Measurements from ENCODE around the gene PAQR8. TPM values are rescaled to one million over a fixed set of nuclear protein-coding genes. Genes with fewer than 3 reads are reported as not detected.
A peak's percentile ranks its signal among the peaks of the same experiment; 100 is the strongest.

Gene PAQR8, protein sequence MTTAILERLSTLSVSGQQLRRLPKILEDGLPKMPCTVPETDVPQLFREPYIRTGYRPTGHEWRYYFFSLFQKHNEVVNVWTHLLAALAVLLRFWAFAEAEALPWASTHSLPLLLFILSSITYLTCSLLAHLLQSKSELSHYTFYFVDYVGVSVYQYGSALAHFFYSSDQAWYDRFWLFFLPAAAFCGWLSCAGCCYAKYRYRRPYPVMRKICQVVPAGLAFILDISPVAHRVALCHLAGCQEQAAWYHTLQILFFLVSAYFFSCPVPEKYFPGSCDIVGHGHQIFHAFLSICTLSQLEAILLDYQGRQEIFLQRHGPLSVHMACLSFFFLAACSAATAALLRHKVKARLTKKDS
- 2.3 and 2.4 TPM in 2 replicates for polyA plus RNA-seq (2012; rRNA removed)
- polyA plus RNA-seq (2012; cell fraction: cytosol; rRNA removed): 2.2 and 3.1 TPM in 2 replicates
- polyA plus RNA-seq (2012; cell fraction: nucleus; rRNA removed): 0.55 and 0.86 TPM in 2 replicates

DNA sequence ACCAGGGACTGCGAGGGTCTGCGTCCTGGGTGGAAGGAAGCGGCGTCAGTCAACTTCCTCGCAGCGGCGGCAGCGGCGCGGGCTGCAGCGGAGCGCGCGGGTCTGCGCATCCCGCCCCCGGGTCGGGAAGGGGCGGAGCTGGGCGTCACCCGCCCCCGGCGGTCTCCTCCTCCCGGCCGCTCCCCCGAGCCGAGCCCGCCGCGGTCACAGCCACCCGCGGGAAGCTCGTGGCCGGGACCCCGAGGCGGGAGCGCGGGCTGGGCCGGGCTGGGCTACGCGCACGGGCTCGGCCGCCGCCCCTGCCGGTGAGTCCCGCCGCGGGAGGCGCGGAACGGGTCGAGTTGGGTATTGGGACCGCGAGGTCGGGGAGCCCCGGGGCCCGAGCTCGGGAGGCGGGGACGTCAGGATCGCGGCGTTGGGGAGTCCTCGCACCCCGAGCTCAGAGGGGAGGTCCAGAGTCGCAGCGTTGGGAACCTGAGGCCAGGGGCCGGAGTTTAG lies at the start of gene PAQR8:
Gene PAQR8, plus strand, starts transcription at position 207 of the 498 bp plus-strand sequence. CDS start 41,063 bp downstream, outside the sequence.
- Histone ChIP-seq H3K27ac (ENCODE audit: low read depth in 2 of 2, low read length in 1 of 2) (peak within 1 kb of the TSS; percentile 47 to 80; a peak in 3 of 4 replicates), H3K4me1 (ENCODE audit: control insufficient read depth in 1 of 2, insufficient read depth in 2 of 2, low read depth in 1 of 2, low read length in 1 of 2) (peaks cover 0 to 28% of the 10 kb centered on the region in 2 experiments; a peak in 3 of 4 replicates), H3K79me2 (ENCODE audit: insufficient read depth) (no peaks in the 10 kb centered on the region), H3K4me3 (ENCODE audit: low read depth in 2 of 2, low read length in 1 of 2) (peak within 1 kb of the TSS; percentile 93 to 97), H3K9ac (peak within 1 kb of the TSS; percentile 81), H4K20me1 (ENCODE audit: insufficient read depth) (no peaks in the 10 kb centered on the region), H3K36me3 (replicated peaks in 1 of 2; ENCODE audit: control insufficient read depth in 1 of 2, insufficient read depth in 2 of 2, low read length in 1 of 2) (no peaks in the 10 kb centered on the region), H3K9me2 (no peaks in the 10 kb centered on the region), H3K4me2 (peak within 1 kb of the TSS; percentile 98), H3K27me3 (ENCODE audit: insufficient read depth) (no peaks in the 10 kb centered on the region), H3K9me3 (no peaks in the 10 kb centered on the region), H2AFZ (ENCODE audit: low read depth) (peak within 1 kb of the TSS; percentile 91), H3F3A (replicated peaks; ENCODE audit: insufficient read depth) (peaks cover 9% of the 10 kb centered on the region)
- ChIA-PET POLR2A (interaction anchor here (0.7 to 1.5 kb wide), 8 partner anchors 9 to 303 kb away, joined by 3 to 14 read pairs (median 4); partner anchors contain the start of gene MCM3), CTCF (interaction anchor here (0.6 to 4.5 kb wide), 17 partner anchors 8 to 301 kb away, joined by 3 to 22 read pairs (median 3); partner anchors contain the start of gene MCM3)
- TF ChIP-seq GATA2 (CRISPR knock-in tag; IDR thresholded peaks at IDR 0.05) (no peak), NRF1 (IDR thresholded peaks at IDR 0.05; ENCODE audit: low read depth, low read length) (peak; percentile 83), JUND (IDR thresholded peaks at IDR 0.05) (no peak), TAF1 (IDR thresholded peaks at IDR 0.05; ENCODE audit: borderline replicate concordance, low read depth, low read length) (no peak), RXRA (IDR thresholded peaks at IDR 0.05; ENCODE audit: borderline replicate concordance, low read depth) (no peak), POLR2AphosphoS5 (IDR thresholded peaks at IDR 0.05; ENCODE audit: low read depth, low read length) (peak; percentile 67), ELF1 (IDR thresholded peaks at IDR 0.05) (no peak; the same call in 1 of the 2 replicates), NFIC (IDR thresholded peaks at IDR 0.05; ENCODE audit: borderline replicate concordance) (no peak), EP300 (IDR thresholded peaks at IDR 0.05; ENCODE audit: borderline replicate concordance in 1 of 2, low read depth in 1 of 2, low read length in 1 of 2) (no peak), YY1 (IDR thresholded peaks at IDR 0.05; ENCODE audit: low read depth) (no peak), RFX5 (IDR thresholded peaks at IDR 0.05; ENCODE audit: low read length) (no peak), GABPA (IDR thresholded peaks at IDR 0.05; ENCODE audit: low read depth) (peak; percentile 58; the same call in 1 of the 2 replicates)
- TF ChIP-seq, protein P1, sequence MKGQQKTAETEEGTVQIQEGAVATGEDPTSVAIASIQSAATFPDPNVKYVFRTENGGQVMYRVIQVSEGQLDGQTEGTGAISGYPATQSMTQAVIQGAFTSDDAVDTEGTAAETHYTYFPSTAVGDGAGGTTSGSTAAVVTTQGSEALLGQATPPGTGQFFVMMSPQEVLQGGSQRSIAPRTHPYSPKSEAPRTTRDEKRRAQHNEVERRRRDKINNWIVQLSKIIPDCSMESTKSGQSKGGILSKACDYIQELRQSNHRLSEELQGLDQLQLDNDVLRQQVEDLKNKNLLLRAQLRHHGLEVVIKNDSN (IDR thresholded peaks at IDR 0.05; ENCODE audit: borderline replicate concordance, low read depth): no peak
- TF ChIP-seq, protein P2, sequence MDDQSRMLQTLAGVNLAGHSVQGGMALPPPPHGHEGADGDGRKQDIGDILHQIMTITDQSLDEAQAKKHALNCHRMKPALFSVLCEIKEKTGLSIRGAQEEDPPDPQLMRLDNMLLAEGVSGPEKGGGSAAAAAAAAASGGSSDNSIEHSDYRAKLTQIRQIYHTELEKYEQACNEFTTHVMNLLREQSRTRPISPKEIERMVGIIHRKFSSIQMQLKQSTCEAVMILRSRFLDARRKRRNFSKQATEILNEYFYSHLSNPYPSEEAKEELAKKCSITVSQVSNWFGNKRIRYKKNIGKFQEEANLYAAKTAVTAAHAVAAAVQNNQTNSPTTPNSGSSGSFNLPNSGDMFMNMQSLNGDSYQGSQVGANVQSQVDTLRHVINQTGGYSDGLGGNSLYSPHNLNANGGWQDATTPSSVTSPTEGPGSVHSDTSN (IDR thresholded peaks at IDR 0.05): peak; percentile 88
- under 1% methylated on average over 19 of the region's 69 CpGs for WGBS (ENCODE audit: low lambda C conversion rate)
- DNase-seq: peak; percentile 97

DNA sequence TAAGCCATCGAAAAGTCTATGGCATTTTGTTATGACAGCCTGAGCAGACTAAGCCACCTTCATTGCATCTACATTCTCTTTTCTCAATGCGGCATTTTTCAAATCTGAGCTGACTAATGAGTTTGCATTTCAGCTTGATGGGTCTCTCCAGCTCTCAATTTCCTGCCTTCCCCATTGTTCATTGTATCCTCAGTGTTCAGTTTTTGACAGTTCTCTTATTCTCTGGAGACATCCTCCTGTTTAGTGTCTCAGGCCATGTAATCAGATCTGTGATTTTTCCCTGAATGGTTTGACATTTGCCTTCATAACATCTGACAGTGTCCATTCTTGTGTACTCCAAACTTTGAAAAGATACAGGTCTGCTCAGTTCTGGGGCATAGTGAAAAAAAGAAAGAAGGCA lies 49.5 kb upstream of the PAQR8 start:
- POLR2A ChIA-PET: no interaction called here
- no peak overlapping the region for H3K4me3 ChIP-seq (ENCODE audit: low read depth in 2 of 2, low read length in 1 of 2)
- no peak for TF ChIP-seq TCF12 (IDR thresholded peaks at IDR 0.05)
- no peak for TF ChIP-seq MXI1 (IDR thresholded peaks at IDR 0.05; ENCODE audit: low read depth, low read length)
- no peak for TF ChIP-seq SIN3A (IDR thresholded peaks at IDR 0.05; ENCODE audit: borderline replicate concordance, low read depth, low read length)
- no peak for TF ChIP-seq TEAD4 (IDR thresholded peaks at IDR 0.05; ENCODE audit: borderline replicate concordance, insufficient read depth)
- peak in 1 of 2 experiments; percentile 40; a peak in 1 of 4 replicates for TF ChIP-seq EP300 (IDR thresholded peaks at IDR 0.05; ENCODE audit: borderline replicate concordance in 1 of 2, low read depth in 1 of 2, low read length in 1 of 2)
- TF ChIP-seq, protein P3, sequence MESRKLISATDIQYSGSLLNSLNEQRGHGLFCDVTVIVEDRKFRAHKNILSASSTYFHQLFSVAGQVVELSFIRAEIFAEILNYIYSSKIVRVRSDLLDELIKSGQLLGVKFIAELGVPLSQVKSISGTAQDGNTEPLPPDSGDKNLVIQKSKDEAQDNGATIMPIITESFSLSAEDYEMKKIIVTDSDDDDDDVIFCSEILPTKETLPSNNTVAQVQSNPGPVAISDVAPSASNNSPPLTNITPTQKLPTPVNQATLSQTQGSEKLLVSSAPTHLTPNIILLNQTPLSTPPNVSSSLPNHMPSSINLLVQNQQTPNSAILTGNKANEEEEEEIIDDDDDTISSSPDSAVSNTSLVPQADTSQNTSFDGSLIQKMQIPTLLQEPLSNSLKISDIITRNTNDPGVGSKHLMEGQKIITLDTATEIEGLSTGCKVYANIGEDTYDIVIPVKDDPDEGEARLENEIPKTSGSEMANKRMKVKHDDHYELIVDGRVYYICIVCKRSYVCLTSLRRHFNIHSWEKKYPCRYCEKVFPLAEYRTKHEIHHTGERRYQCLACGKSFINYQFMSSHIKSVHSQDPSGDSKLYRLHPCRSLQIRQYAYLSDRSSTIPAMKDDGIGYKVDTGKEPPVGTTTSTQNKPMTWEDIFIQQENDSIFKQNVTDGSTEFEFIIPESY (IDR thresholded peaks at IDR 0.05; ENCODE audit: borderline replicate concordance, low read depth): no peak
- TF ChIP-seq, protein P4, sequence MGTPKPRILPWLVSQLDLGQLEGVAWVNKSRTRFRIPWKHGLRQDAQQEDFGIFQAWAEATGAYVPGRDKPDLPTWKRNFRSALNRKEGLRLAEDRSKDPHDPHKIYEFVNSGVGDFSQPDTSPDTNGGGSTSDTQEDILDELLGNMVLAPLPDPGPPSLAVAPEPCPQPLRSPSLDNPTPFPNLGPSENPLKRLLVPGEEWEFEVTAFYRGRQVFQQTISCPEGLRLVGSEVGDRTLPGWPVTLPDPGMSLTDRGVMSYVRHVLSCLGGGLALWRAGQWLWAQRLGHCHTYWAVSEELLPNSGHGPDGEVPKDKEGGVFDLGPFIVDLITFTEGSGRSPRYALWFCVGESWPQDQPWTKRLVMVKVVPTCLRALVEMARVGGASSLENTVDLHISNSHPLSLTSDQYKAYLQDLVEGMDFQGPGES (IDR thresholded peaks at IDR 0.05; ENCODE audit: low read depth, low read length): no peak
- TF ChIP-seq NFIC (IDR thresholded peaks at IDR 0.05; ENCODE audit: borderline replicate concordance): no peak
- H3K9me3 ChIP-seq: no peaks in the 10 kb centered on the region
- H3K4me2 ChIP-seq: no peak overlapping the region
- WGBS (ENCODE audit: low lambda C conversion rate): 78% methylated on average over 2 of the region's 2 CpGs
- H4K20me1 ChIP-seq (ENCODE audit: insufficient read depth): no peaks in the 10 kb centered on the region
- H3K4me1 ChIP-seq (ENCODE audit: control insufficient read depth in 1 of 2, insufficient read depth in 2 of 2, low read depth in 1 of 2, low read length in 1 of 2): no peaks in the 10 kb centered on the region
- no peaks in the 10 kb centered on the region for H3F3A ChIP-seq (replicated peaks; ENCODE audit: insufficient read depth)
- H3K27ac ChIP-seq (ENCODE audit: low read depth in 2 of 2, low read length in 1 of 2): no peak overlapping the region
- no peaks in the 10 kb centered on the region for H3K79me2 ChIP-seq (ENCODE audit: insufficient read depth)
- H2AFZ ChIP-seq (ENCODE audit: low read depth): no peak overlapping the region
- no peaks in the 10 kb centered on the region for H3K36me3 ChIP-seq (replicated peaks in 1 of 2; ENCODE audit: control insufficient read depth in 1 of 2, insufficient read depth in 2 of 2, low read length in 1 of 2)
- CTCF ChIA-PET: interaction anchor here (1.4 kb wide), 1 partner anchor 10 kb away, joined by 5 read pairs; no protein-coding TSS in a partner anchor
- no peak overlapping the region for H3K9ac ChIP-seq
- H3K9me2 ChIP-seq: no peaks in the 10 kb centered on the region
- H3K27me3 ChIP-seq (ENCODE audit: insufficient read depth): no peaks in the 10 kb centered on the region
- no peak for DNase-seq
